ENCODE data around the gene EDA2R.

EDA2R gene

GRCh38 chrX:66638591-66639500 lies at the start of gene EDA2R:
Gene EDA2R, minus strand, starts transcription at chrX:66639078. Its CDS starts 23,058 bp downstream, at chrX:66616020.
- peak; percentile 87 for DNase-seq

GRCh38 chrX:66684196-66684595 lies 45.3 kb upstream of the EDA2R start:
- DNase-seq, result peak; percentile 28

- peak; percentile 30 for DNase-seq
These were observed 41.6 kb upstream of the EDA2R start for GRCh38 chrX:66680451-66680850.

- DNase-seq, result no peak
These were observed 38.6 kb upstream of the EDA2R start for GRCh38 chrX:66677430-66677829.

- DNase-seq, result peak; percentile 81
These were observed 38.1 kb upstream of the EDA2R start for GRCh38 chrX:66676990-66677389.

GRCh38 chrX:66676413-66676812 lies 37.5 kb upstream of the EDA2R start:
- peak; percentile 64 for DNase-seq

GRCh38 chrX:66675541-66675940 lies 36.7 kb upstream of the EDA2R start:
- DNase-seq, result no peak

- no peak for DNase-seq
These were observed 35.6 kb upstream of the EDA2R start for GRCh38 chrX:66674506-66674905.

- DNase-seq, result no peak
These were observed 33.2 kb upstream of the EDA2R start for GRCh38 chrX:66672106-66672505.

GRCh38 chrX:66654411-66654810 lies 15.5 kb upstream of the EDA2R start:
- no peak for DNase-seq

- DNase-seq, result peak; percentile 88
These were observed 3.5 kb downstream of the EDA2R start for GRCh38 chrX:66635360-66635759.

- peak; percentile 45 for DNase-seq
These were observed 4.6 kb downstream of the EDA2R start for GRCh38 chrX:66634272-66634671.

GRCh38 chrX:66633541-66633940 lies 5.3 kb downstream of the EDA2R start:
- DNase-seq, result peak; percentile 67

- no peak for DNase-seq
These were observed 5.9 kb downstream of the EDA2R start for GRCh38 chrX:66632981-66633380.

GRCh38 chrX:66632473-66632872 lies 6.4 kb downstream of the EDA2R start:
- peak; percentile 29 for DNase-seq

- DNase-seq, result no peak
These were observed 13.4 kb downstream of the EDA2R start for GRCh38 chrX:66625525-66625924.

- peak; percentile 47 for DNase-seq
These were observed 16.7 kb downstream of the EDA2R start for GRCh38 chrX:66622209-66622608.

- DNase-seq, result no peak
These were observed 21.9 kb downstream of the EDA2R start for GRCh38 chrX:66616944-66617343.

GRCh38 chrX:66602381-66602938 lies 36.4 kb downstream of the EDA2R start:
- DNase-seq, result no peak

GRCh38 chrX:66601522-66601921 lies 37.4 kb downstream of the EDA2R start:
- DNase-seq, result no peak

GRCh38 chrX:66579219-66579618 lies 59.7 kb downstream of the EDA2R start:
- DNase-seq, result no peak

GRCh38 chrX:66553973-66554372 lies 84.9 kb downstream of the EDA2R start:
- DNase-seq, result no peak

- no peak for DNase-seq
These were observed 91.0 kb downstream of the EDA2R start for GRCh38 chrX:66547847-66548369.
